ENCODE results near the gene TUBA4A.
A peak's percentile ranks its signal among the peaks of the same experiment; 100 is the strongest.
"Not testable (repeated sequence)": the region's sequence is repeated elsewhere in the genome, so short reads cannot be mapped to it uniquely, and the experiment has no call there.

The TUBA4A gene

DNA sequence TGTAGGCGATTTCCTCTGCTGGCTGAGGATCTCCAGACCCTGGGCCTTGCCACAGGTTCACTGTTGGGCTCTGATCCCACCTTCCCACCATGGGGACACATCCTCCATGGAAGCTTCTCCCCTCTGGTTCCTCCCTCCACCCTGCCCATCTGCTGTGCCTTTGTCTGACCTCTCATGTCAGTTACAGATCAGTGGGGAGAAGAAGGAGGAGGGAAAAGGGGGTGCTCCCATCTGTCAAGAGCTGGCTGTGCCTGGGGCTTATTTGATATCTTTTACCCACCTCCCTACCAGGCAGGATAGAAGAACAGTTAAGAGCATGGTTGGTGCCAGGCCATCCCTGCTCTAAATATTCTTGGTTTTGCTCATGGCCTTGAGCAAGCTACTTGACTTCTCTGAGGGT is 13.2 kb upstream of the TUBA4A start:
- DNase-seq (ENCODE audit: low spot score): no peak

DNA sequence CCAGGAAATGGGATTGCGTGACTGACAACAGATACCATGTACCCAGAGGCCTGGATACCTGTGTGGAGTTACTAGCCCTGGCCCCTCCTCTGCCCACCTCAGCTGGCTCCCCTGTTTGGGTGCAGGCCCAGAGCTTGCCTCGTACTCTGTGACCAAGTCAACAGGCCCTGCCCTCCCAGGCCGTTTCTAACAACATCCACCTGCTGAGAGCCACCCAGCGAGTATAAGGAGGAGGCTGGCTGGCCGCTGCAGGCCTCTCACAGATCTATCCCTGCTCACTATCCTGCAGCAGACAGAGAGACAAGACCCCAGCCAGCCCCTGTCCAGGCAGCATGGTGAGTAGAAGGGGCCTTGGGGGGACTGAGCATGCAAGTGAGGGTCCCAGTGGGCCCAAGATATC is 12.5 kb upstream of the TUBA4A start:
- DNase-seq (ENCODE audit: low spot score): no peak

- DNase-seq (ENCODE audit: low spot score): no peak
Measured at GRCh38 chr2:219261024-219261855, 7.5 kb upstream of the TUBA4A start.

DNA sequence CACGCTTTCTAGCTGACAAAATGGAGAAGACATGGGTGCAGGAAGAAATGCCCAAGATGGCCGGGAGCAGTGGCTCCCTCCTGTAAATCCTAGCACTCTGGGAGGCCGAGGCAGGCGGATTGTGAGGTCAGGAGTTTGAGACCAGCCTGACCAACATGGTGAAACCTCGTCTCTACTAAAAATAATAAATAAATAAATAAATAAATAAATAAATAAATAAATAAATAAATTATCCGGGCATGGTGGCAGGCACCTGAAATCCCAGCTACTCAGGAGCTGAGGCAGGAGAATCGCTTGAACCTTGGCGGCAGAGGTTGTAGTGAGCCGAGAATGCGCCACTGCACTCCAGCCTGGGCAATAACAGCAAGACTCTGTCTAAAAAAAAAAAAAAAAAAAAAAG is 5.2 kb upstream of the TUBA4A start:
- DNase-seq (ENCODE audit: low spot score): not testable (repeated sequence)

DNA sequence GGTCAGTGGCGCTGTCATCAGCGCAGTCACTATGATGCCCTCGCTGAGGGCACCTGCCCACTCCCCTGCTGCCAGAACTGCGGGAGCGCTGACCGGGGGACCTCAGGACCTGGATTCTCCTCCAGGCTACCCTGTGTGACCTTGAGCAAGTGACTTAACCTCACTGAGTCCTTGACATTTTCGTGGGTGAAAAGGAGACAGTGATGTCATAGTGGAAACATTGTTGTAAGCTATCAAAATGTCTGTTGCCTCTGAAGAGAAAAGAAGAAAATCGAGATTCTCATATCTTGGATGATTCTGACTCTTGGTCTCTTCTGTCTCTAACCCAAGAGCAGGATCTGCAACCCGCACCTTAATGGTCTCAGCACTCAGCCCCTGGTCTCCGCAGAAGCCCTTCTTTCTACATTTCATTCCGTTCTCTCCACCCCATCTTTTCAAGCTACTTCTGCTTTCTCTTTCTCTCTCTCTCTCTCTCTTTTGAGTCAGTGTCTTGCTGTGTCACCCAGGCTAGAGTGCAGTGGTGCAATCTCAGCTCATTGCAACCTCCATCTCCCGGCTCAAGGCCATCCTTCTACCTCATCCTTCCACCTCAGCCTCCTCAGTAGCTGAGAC is 978 bp upstream of the TUBA4A start:
- no peak for DNase-seq (ENCODE audit: low spot score)

DNA sequence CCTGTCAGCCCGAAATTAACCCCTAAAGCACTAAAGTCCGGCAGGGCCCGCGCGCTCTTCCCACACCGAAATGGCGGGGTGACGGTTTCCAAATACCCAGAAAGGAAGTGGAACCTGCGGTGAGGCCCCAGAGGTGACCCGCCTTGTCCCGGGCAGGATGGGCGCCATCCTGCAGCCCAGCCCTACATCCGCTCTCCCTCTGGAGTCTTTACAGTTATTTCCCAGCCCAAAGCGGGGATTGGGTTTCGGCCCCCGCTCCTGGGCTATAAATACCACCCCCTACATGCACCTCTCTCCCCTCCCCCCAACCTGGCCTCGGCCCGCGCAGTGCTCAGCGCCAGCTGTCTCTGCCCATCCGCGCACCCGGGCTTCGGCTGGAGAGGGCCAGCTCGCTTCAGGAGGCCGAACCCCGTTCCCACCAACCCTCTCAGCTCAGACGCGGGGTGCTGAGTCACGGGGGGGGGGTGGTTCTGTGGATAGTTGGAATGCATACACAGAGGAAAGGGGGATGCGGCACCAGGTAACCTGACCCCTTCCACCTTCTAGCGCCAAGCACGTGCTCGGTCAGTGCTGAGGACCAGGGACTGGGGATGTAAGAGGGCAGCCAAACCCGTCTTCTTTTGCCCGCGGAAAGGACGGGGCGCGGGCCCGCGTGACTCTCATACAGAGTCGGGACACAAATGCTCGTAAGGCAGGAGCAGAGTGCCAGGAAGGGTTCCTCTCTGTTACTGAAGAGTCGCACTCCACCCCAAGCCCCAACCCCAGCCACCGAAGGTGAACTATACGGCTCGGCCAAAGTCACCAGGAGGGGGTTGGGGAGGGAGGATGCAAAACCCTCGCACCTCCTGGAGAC is 592 bp downstream of the TUBA4A start, which contains the start of gene TUBA4B:
TUBA4B (plus strand) TSS at position 344 of the 853 bp plus-strand sequence; CDS start at position 509, 165 bp downstream.
- DNase-seq (ENCODE audit: low spot score): peak; percentile 31

DNA sequence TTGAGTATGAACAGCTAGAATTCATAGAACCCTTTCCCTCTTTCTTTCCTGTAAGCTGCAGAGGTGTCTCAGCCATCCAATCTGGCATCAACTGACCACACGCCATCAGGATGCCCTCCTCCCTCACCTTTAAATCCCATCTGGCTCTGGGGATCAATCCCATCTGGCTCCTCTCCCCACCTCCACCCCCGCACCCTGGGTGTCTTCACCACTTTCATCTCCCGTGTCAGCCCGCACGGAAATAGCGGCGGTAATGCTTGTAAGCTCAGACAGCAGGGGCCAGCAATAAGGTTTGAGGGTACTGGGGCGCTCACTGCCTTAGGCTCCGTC is 1.2 kb downstream of the TUBA4A start:
- DNase-seq (ENCODE audit: low spot score): no peak

DNA sequence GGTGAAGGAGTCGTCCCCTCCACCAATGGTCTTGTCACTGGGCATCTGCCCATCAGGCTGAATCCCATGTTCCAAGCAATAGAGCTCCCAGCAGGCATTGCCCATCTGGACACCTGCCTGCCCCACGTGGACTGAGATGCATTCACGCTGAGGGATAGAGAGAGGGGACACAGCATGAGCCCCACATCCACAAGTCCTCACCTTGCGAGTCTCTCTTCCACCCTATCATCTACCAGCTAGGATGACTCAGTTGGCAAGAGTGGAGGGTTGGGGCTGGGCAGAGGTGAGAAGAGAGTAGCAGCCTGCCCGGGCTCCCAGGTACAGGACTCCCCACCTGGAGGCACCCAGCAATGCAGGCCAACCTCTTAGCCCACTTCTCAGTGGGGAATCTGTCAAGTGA is 1.6 kb downstream of the TUBA4A start:
- DNase-seq (ENCODE audit: low spot score): no peak

DNA sequence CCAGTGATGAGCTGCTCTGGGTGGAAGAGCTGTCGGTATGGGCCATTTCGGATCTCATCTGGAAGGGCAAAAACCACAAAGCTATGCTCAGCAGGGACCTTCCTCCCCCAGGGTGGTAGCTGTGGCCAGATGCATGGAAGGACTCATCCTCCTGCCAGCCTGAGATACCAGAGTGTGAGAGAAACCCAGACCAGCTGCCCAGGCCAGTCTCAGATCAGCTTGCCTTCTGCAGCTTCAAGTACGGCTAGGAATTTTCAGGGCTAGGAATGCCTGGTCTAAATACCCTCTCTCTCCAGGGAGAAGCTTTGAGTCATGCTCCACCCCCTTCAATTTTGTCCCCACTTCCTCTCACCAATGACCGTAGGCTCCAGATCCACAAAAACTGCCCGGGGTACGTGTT is 2.1 kb downstream of the TUBA4A start:
- peak; percentile 7 for DNase-seq (ENCODE audit: low spot score)

DNA sequence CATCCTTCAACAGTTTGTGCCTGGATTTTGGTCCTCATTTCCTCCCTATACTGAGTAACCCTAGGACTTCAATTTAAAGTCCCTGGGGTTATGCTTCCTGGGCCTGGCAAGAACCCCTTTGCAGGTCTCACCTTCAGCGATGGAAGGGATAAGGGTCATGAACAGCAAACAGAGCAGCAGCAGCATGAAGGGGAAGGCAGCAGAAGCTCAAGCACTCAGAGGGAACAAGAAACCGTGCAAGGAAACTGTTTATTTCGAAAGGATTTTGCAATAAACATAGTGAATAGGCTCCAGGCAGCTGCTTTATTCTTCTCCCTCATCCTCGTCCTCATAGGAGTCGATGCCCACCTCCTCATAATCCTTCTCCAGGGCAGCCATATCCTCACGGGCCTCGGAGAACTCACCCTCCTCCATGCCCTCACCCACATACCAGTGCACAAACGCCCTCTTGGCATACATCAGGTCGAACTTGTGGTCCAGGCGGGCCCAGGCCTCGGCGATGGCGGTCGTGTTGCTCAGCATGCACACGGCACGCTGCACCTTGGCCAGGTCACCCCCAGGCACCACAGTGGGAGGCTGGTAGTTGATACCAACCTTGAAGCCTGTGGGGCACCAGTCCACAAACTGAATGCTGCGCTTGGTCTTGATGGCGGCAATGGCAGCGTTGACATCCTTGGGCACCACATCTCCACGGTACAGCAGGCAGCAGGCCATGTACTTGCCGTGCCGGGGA is 3.5 kb downstream of the TUBA4A start:
- DNase-seq (ENCODE audit: low spot score): no peak

- peak; percentile 68 for DNase-seq (ENCODE audit: low spot score)
Measured at GRCh38 chr2:219249203-219249980, 4.3 kb downstream of the TUBA4A start.

DNA sequence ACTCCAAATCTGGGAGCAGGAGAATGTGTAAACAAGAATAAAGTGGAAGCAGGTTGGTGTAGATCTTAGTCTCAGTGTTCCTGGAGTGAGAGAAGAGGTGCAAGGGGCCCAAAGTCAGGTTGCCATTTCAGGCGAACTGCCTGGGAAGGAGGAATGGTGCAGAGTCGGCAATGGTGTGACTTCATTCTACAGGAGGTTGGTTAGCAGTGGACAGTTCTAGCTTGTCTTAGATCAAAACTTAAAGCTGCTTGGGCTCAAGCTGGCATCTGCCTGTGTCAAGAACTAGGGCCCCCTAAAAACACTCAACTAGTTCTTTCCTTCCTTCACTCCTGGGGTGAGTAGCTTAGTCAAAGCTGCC is 4.9 kb downstream of the TUBA4A start:
- DNase-seq (ENCODE audit: low spot score): no peak

GRCh38 chr2:219247678-219248642 is 5.8 kb downstream of the TUBA4A start:
- DNase-seq (ENCODE audit: low spot score): no peak

- no peak for DNase-seq (ENCODE audit: low spot score)
Measured at GRCh38 chr2:219246559-219246958, 7.2 kb downstream of the TUBA4A start.

DNA sequence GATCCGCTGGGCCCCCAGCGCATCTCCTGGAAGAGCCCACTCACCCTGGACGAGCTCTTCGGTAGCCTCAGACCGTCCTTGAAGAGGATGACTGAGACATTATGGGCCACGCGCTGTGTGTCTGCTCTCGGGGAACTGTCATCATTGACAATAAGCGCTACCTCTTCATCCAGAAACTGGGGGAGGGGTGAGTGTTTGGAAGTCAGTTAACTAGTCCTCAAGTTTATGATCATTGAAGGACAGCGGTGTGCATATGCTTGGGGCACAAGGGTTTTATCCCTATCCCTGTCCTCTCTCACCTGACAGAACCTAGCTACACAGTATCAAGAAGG is 7.9 kb downstream of the TUBA4A start:
- DNase-seq (ENCODE audit: low spot score): no peak

GRCh38 chr2:219245148-219245898 is 8.4 kb downstream of the TUBA4A start, which contains the start of the genes GLB1L and STK16:
Gene GLB1L, minus strand, starts transcription at chr2:219245444. Its CDS starts 1,871 bp downstream, at chr2:219243573.
Gene STK16, plus strand, starts transcription at chr2:219245479. Its CDS starts 521 bp downstream, at chr2:219246000.
- peak; percentile 97 for DNase-seq (ENCODE audit: low spot score)

DNA sequence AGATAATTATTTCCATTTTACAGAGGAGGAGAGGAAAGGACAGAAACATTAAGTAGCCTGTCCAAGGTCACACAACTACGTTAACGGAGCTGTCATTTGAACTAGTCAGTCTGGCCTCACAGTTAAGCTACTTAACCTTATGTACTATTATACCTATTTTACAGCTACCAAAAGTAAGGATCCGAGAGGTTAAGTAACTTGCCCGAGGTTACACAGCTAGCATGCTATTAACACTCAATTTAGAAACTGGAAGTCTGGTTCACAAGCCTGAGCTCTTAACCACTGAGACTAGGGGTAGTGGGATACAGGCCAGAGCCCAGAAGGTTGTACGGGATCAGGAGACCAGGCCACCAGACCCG is 8.9 kb downstream of the TUBA4A start:
- DNase-seq (ENCODE audit: low spot score): no peak

DNA sequence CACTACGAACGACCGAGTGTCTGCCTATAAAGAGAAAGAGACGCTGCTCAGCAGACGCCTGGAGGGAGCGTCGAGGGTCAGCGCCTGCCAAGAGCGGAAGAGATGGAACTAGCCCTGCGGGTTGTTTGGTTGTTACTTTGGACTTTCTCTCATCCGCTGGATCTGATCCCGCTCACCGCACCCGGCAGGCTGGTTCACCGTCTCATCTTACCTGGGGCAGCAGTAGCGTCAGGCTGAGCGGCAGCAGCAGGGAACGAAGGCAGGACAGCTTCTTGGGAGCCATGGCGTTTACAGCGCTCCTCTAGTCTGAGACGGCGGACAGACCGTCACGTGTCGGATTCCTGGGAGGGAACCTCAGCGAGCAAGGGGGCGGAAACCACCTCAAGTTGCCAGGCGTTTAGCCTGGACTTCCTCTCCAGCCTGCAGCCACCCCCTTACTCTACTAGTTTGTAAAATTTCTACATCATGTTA is 10.4 kb downstream of the TUBA4A start:
- DNase-seq (ENCODE audit: low spot score): no peak

DNA sequence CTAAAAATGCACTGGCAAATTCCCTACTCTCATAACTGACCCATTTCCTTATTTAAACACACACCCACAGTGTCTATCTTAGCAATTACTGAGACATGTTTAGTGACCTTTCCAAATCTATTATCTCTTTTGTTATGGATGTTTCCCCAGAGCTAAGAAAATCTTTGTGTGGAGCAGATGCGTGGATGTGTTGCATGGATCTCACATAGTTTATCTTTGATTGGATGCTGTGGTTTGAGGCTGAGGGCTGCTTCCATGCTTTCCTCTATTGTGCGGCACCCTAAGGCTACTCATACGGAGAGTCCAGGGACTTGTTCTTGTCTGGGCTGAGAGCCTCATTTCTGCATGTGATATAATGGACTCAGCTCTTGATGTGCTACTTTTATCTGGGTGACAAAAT is 19.4 kb downstream of the TUBA4A start:
- no peak for DNase-seq (ENCODE audit: low spot score)

Data from AG08395 (cell line).